CD14-positive monocyte (primary cell): ENCODE results near the gene KRT85. TPM values are rescaled to one million over a fixed set of nuclear protein-coding genes. Genes with fewer than 3 reads are reported as not detected.

Experiments
- DNase-seq, 3 donors: peaks; one replicate each; pipeline ENCODE4 v3.0.0-alpha.2; 2011 to 2022
- H2AFZ ChIP-seq: 2 replicates; pipeline ENCODE4 v1.6.0; 2012; ENCODE audit warnings: mild to moderate bottlenecking, low read depth, low read length, inconsistent platforms; ENCODE audit not compliant: insufficient read depth, poor library complexity, severe bottlenecking
- H3K27ac ChIP-seq, 2 donors: 1 replicate in 1 of 2; 2 replicates in 1 of 2; pipeline ENCODE4 v1.5.1; 2012 to 2013; ENCODE audit warnings: low read length in 2 of 2, control low read depth in 1 of 2, inconsistent platforms in 1 of 2, low read depth in 1 of 2, mild to moderate bottlenecking in 1 of 2
- H3K27me3 ChIP-seq, 2 donors: one replicate each; pipeline versions ENCODE4 v1.6.0 to v1.6.1; 2011 to 2013; ENCODE audit warnings: low read length in 2 of 2; ENCODE audit not compliant: control insufficient read depth in 2 of 2, insufficient read depth in 2 of 2
- H3K36me3 ChIP-seq, 2 donors: replicated peaks in 1 of 2; 1 replicate in 1 of 2; 2 replicates in 1 of 2; pipeline versions ENCODE4 v1.5.1 to v1.6.1; 2012 to 2013; ENCODE audit warnings: low read length in 2 of 2, control low read depth in 1 of 2, inconsistent platforms in 1 of 2, mild to moderate bottlenecking in 1 of 2; ENCODE audit not compliant: insufficient read depth in 2 of 2, control insufficient read depth in 1 of 2
- H3K4me1 ChIP-seq, 2 donors: 1 replicate in 1 of 2; 2 replicates in 1 of 2; pipeline versions ENCODE4 v1.5.1 to v1.6.1; 2012 to 2013; ENCODE audit warnings: low read length in 2 of 2, control low read depth in 1 of 2, inconsistent platforms in 1 of 2, mild to moderate bottlenecking in 1 of 2, moderate library complexity in 1 of 2; ENCODE audit not compliant: insufficient read depth in 2 of 2, control insufficient read depth in 1 of 2
- H3K4me2 ChIP-seq: replicated peaks from 2 replicates; pipeline ENCODE3; 2012; ENCODE audit warnings: low read length, moderate library complexity, mild to moderate bottlenecking; ENCODE audit not compliant: poor library complexity, severe bottlenecking; ENCODE audit errors: extremely low read depth
- H3K4me3 ChIP-seq, 3 experiments: fragments of 200-600 bp in 1 of 3; sonication (generic) in 1 of 3; replicated peaks in 1 of 3; 1 replicate in 2 of 3; 2 replicates in 1 of 3; pipeline ENCODE4 v1.5.1; 2011 to 2013; ENCODE audit warnings: low read length in 3 of 3, mild to moderate bottlenecking in 3 of 3, control low read depth in 2 of 3, low read depth in 2 of 3, inconsistent platforms in 1 of 3, moderate library complexity in 1 of 3
- H3K79me2 ChIP-seq: 2 replicates; pipeline ENCODE4 v1.6.0; 2012; ENCODE audit warnings: mild to moderate bottlenecking, control low read depth, inconsistent platforms, low read length, moderate library complexity; ENCODE audit not compliant: insufficient read depth
- H3K9ac ChIP-seq: 2 replicates; pipeline ENCODE4 v1.6.0; 2017; ENCODE audit warnings: low read length, mild to moderate bottlenecking; ENCODE audit not compliant: insufficient read depth, poor library complexity, severe bottlenecking
- H3K9me3 ChIP-seq, 2 donors: replicated peaks in 1 of 2; 1 replicate in 1 of 2; 2 replicates in 1 of 2; pipeline versions ENCODE4 v1.5.1 to v1.6.1; 2012 to 2013; ENCODE audit warnings: low read length in 2 of 2, control low read depth in 1 of 2; ENCODE audit not compliant: control insufficient read depth in 1 of 2, insufficient read depth in 1 of 2
- H4K20me1 ChIP-seq: 2 replicates; pipeline ENCODE4 v1.6.0; 2012; ENCODE audit warnings: mild to moderate bottlenecking, low read length, control low read depth, moderate library complexity; ENCODE audit not compliant: insufficient read depth
- H3K27ac Mint-ChIP-seq, 7 donors: one replicate each; pipeline ENCODE4 v1.8.0; 2020; ENCODE audit warnings: mild to moderate bottlenecking in 7 of 7, mixed read lengths in 7 of 7, moderate library complexity in 6 of 7, inconsistent platforms in 2 of 7
- H3K27me3 Mint-ChIP-seq, 3 donors: one replicate each; pipeline ENCODE4 v1.8.0; 2021 to 2022; ENCODE audit warnings: low read depth in 3 of 3, mild to moderate bottlenecking in 3 of 3, mixed read lengths in 3 of 3, moderate library complexity in 3 of 3, inconsistent platforms in 1 of 3
- H3K36me3 Mint-ChIP-seq, 2 donors: one replicate each; pipeline ENCODE4 v1.8.0; 2020; ENCODE audit warnings: mixed read lengths in 2 of 2, inconsistent platforms in 1 of 2, mild to moderate bottlenecking in 1 of 2
- H3K4me1 Mint-ChIP-seq: one replicate; pipeline ENCODE4 v1.8.0; 2020; ENCODE audit warnings: mild to moderate bottlenecking, mixed read lengths
- H3K4me3 Mint-ChIP-seq, 2 donors: one replicate each; pipeline ENCODE4 v1.8.0; 2020; ENCODE audit warnings: mild to moderate bottlenecking in 2 of 2, mixed read lengths in 2 of 2, moderate library complexity in 1 of 2
- H3K9me3 Mint-ChIP-seq, 7 donors: one replicate each; pipeline ENCODE4 v1.8.0; 2020 to 2022; ENCODE audit warnings: mixed read lengths in 7 of 7, mild to moderate bottlenecking in 6 of 7, moderate library complexity in 6 of 7, inconsistent platforms in 2 of 7
- CTCF ChIP-seq: fragments of 200-600 bp; IDR thresholded peaks from one replicate; pipeline ENCODE4 v1.8.0; 2022; ENCODE audit warnings: antibody characterized with exemption, mild to moderate bottlenecking
- WGBS: methylation state at CpG from one replicate; pipeline ENCODE4 v1.1.5; 2013; ENCODE audit warnings: missing lambda C conversion rate; ENCODE audit not compliant: insufficient coverage; 5-methylcytosine and 5-hydroxymethylcytosine counted together
- intact Hi-C, 2 donors: fragments of 100-400 bp; cut with micrococcal nuclease; formaldehyde crosslinking; loops; one replicate each; pipeline versions ENCODE4 v1.15.0 to v1.15.1; 2023
- polyA plus RNA-seq, 3 donors: library from polyadenylated mRNA; depleted of rRNA in 1 of 3; unstranded in 2 of 3; stranded (reverse) in 1 of 3; fragments of 300-500 nt in 2 of 3; fragments of >200 nt in 1 of 3; fragmentation: Illumina TruSeq in 2 of 3; gene quantifications; 1 replicate in 2 of 3; 2 replicates in 1 of 3; pipeline ENCODE4 v1.2.3, GENCODE V29; 2012 to 2021

The KRT85 gene
- polyA plus RNA-seq, 3 donors: not detected

DNA sequence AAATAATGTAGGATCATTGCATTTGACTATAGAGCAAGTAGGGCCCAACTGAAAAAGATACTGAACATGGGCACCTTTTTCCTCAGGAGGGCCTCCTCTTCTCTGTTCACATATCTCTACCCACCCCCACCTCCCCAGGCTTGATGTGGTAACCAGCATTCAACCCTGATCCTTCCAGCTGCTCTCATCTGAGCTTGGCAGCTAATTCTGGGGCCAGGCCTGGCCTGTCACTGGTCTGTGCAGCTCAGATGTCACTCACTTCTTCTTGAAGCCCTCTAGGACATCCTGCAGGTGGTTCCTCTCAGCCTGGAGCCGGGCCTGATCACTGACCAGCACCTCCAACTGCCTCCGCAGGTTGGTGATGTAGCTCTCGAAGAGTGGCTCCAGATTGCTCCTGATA lies 16.1 kb upstream of the KRT85 start:
- intact Hi-C loops: no loop called here
- no peak overlapping the region for H3K27ac Mint-ChIP-seq

DNA sequence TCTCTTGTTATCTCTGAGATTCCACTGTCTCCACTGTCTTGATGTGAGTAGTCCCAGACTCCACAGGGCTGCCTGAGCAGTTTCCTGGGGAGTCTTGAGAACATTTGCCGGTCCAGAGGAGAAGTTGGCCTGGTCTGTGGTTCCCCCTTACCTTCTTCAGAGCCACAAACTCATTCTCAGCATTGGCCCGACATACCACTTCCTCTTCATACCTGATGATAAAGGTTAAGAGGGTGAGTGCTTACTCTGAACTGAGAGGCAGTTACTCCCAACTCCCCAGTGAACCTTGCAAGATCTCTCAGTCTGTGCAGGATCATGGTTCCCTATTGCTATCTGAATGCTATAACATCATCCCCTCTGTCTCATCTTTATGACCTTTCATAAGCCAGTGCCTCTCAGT lies 15.6 kb upstream of the KRT85 start:
- no CpG with 5 or more reads among the region's 2 CpGs for WGBS
- no peak overlapping the region for H3K4me3 Mint-ChIP-seq
- no peak for TF ChIP-seq CTCF
- no peaks in the 10 kb centered on the region for H3K4me1 Mint-ChIP-seq
- Histone ChIP-seq H2AFZ (no peak overlapping the region), H3K36me3 (no peaks in the 10 kb centered on the region), H3K27ac (no peak overlapping the region), H4K20me1 (no peaks in the 10 kb centered on the region), H3K4me2 (no peak overlapping the region), H3K79me2 (no peaks in the 10 kb centered on the region), H3K27me3 (no peaks in the 10 kb centered on the region), H3K4me3 (no peak overlapping the region), H3K9me3 (no peaks in the 10 kb centered on the region), H3K4me1 (no peaks in the 10 kb centered on the region), H3K9ac (no peak overlapping the region)
- H3K9me3 Mint-ChIP-seq: no peaks in the 10 kb centered on the region
- intact Hi-C loops: no loop called here
- H3K27me3 Mint-ChIP-seq: peaks cover 1 to 2% (median 2%) of the 10 kb centered on the region in 3 donors
- DNase-seq: no peak
- no peak overlapping the region for H3K27ac Mint-ChIP-seq
- H3K36me3 Mint-ChIP-seq: no peaks in the 10 kb centered on the region

More for the DNA sequence above, 16.1 kb upstream of the KRT85 start:
- no peaks in the 10 kb centered on the region for H3K4me1 Mint-ChIP-seq
- peaks cover 1 to 2% (median 2%) of the 10 kb centered on the region in 3 donors for H3K27me3 Mint-ChIP-seq
- H4K20me1 ChIP-seq: no peaks in the 10 kb centered on the region
- no peak overlapping the region for H3K9ac ChIP-seq
- DNase-seq: no peak
- H3K36me3 Mint-ChIP-seq: no peaks in the 10 kb centered on the region
- H3K4me3 ChIP-seq: no peak overlapping the region
- H3K9me3 Mint-ChIP-seq: no peaks in the 10 kb centered on the region
- H3K4me2 ChIP-seq: no peak overlapping the region
- no peaks in the 10 kb centered on the region for H3K36me3 ChIP-seq
- WGBS: 94% methylated on average over 3 of the region's 3 CpGs
- no peak overlapping the region for H3K27ac ChIP-seq
- H2AFZ ChIP-seq: no peak overlapping the region
- H3K4me1 ChIP-seq: no peaks in the 10 kb centered on the region
- H3K27me3 ChIP-seq: no peaks in the 10 kb centered on the region
- no peak overlapping the region for H3K4me3 Mint-ChIP-seq
- H3K79me2 ChIP-seq: no peaks in the 10 kb centered on the region
- H3K9me3 ChIP-seq: no peaks in the 10 kb centered on the region
- no peak for TF ChIP-seq CTCF
